Measurements from ENCODE around the gene SEC22A.

The SEC22A gene

GRCh38 chr3:123286308-123287023, 84.7 kb downstream of the SEC22A start:
- in situ Hi-C loops (cut with MboI; ENCODE audit: low sequenced_read_pairs) = no loop called here

GRCh38 chr3:123287051-123287961, 85.6 kb downstream of the SEC22A start:
- in situ Hi-C loops (cut with MboI; ENCODE audit: low sequenced_read_pairs) = no loop called here

GRCh38 chr3:123287962-123288302, 86.2 kb downstream of the SEC22A start:
- in situ Hi-C loops (cut with MboI; ENCODE audit: low sequenced_read_pairs) = no loop called here

- in situ Hi-C loops (cut with MboI; ENCODE audit: low sequenced_read_pairs) = no loop called here
Observed at GRCh38 chr3:123289391-123290106, 87.8 kb downstream of the SEC22A start.

GRCh38 chr3:123290107-123290930, 88.6 kb downstream of the SEC22A start:
- in situ Hi-C loops (cut with MboI; ENCODE audit: low sequenced_read_pairs) = no loop called here

- in situ Hi-C loops (cut with MboI; ENCODE audit: low sequenced_read_pairs) = no loop called here
Observed at GRCh38 chr3:123290962-123291361, 89.2 kb downstream of the SEC22A start.

GRCh38 chr3:123291404-123291803, 89.7 kb downstream of the SEC22A start:
- in situ Hi-C loops (cut with MboI; ENCODE audit: low sequenced_read_pairs) = no loop called here

GRCh38 chr3:123292321-123293310, 90.9 kb downstream of the SEC22A start:
- in situ Hi-C loops (cut with MboI; ENCODE audit: low sequenced_read_pairs) = no loop called here

GRCh38 chr3:123294296-123294938, 92.7 kb downstream of the SEC22A start:
- in situ Hi-C loops (cut with MboI; ENCODE audit: low sequenced_read_pairs) = no loop called here

- in situ Hi-C loops (cut with MboI; ENCODE audit: low sequenced_read_pairs) = no loop called here
Observed at GRCh38 chr3:123295171-123295900, 93.6 kb downstream of the SEC22A start.

- in situ Hi-C loops (cut with MboI; ENCODE audit: low sequenced_read_pairs) = no loop called here
Observed at GRCh38 chr3:123295901-123296250, 94.1 kb downstream of the SEC22A start.

- in situ Hi-C loops (cut with MboI; ENCODE audit: low sequenced_read_pairs) = no loop called here
Observed at GRCh38 chr3:123296261-123296660, 94.5 kb downstream of the SEC22A start.

- in situ Hi-C loops (cut with MboI; ENCODE audit: low sequenced_read_pairs) = no loop called here
Observed at GRCh38 chr3:123296836-123297626, 95.3 kb downstream of the SEC22A start.

GRCh38 chr3:123297627-123297899, 95.8 kb downstream of the SEC22A start:
- in situ Hi-C loops (cut with MboI; ENCODE audit: low sequenced_read_pairs) = no loop called here

- in situ Hi-C loops (cut with MboI; ENCODE audit: low sequenced_read_pairs) = no loop called here
Observed at GRCh38 chr3:123298903-123299302, 97.2 kb downstream of the SEC22A start.

- in situ Hi-C loops (cut with MboI; ENCODE audit: low sequenced_read_pairs) = no loop called here
Observed at GRCh38 chr3:123299581-123299980, 97.8 kb downstream of the SEC22A start.

GRCh38 chr3:123300056-123300455, 98.3 kb downstream of the SEC22A start:
- in situ Hi-C loops (cut with MboI; ENCODE audit: low sequenced_read_pairs) = no loop called here

- in situ Hi-C loops (cut with MboI; ENCODE audit: low sequenced_read_pairs) = no loop called here
Observed at GRCh38 chr3:123300583-123300982, 98.8 kb downstream of the SEC22A start.

Data from HL-60/S4 treated with retinoic acid at 250 ng/mL for 4 days and 3 days (cell line).